ENCODE data around the gene NFIA.
A peak's percentile ranks its signal among the peaks of the same experiment; 100 is the strongest.

Gene NFIA

GRCh38 chr1:61116421-61116820 lies 34.1 kb downstream of the NFIA start:
- Histone ChIP-seq H3K4me3 (peak overlapping the region; percentile 45), H3K27ac (peak overlapping the region in 1 of 2 donors; percentile 61)
- DNase-seq (ENCODE audit: low spot score), result no peak
- no peak for TF ChIP-seq CTCF (IDR thresholded peaks at IDR 0.05)

GRCh38 chr1:61117283-61117682 lies 34.9 kb downstream of the NFIA start:
- peak overlapping the region; percentile 6 to 56 for H3K27ac ChIP-seq
- DNase-seq (ENCODE audit: low spot score), result no peak
- H3K4me3 ChIP-seq, result no peak overlapping the region
- no peak for TF ChIP-seq CTCF (IDR thresholded peaks at IDR 0.05)

- H3K4me3 ChIP-seq, result no peak overlapping the region
- H3K27ac ChIP-seq, result no peak overlapping the region
- no peak for TF ChIP-seq CTCF (IDR thresholded peaks at IDR 0.05)
- no peak for DNase-seq (ENCODE audit: low spot score)
Measured at GRCh38 chr1:61119085-61119484, 36.7 kb downstream of the NFIA start.

GRCh38 chr1:61120246-61120840 lies 38.0 kb downstream of the NFIA start:
- no peak for DNase-seq (ENCODE audit: low spot score)
- Histone ChIP-seq H3K4me3 (peak overlapping the region; percentile 53), H3K27ac (peak overlapping the region; percentile 16 to 46)
- no peak for TF ChIP-seq CTCF (IDR thresholded peaks at IDR 0.05)

- DNase-seq (ENCODE audit: low spot score), result no peak
- H3K27ac ChIP-seq, result peak overlapping the region; percentile 16 to 46
- peak overlapping the region; percentile 53 for H3K4me3 ChIP-seq
- no peak for TF ChIP-seq CTCF (IDR thresholded peaks at IDR 0.05)
Measured at GRCh38 chr1:61120998-61121397, 38.6 kb downstream of the NFIA start.

GRCh38 chr1:61121631-61122030 lies 39.3 kb downstream of the NFIA start:
- no peak overlapping the region for H3K4me3 ChIP-seq
- H3K27ac ChIP-seq, result no peak overlapping the region
- no peak for TF ChIP-seq CTCF (IDR thresholded peaks at IDR 0.05)
- no peak for DNase-seq (ENCODE audit: low spot score)

GRCh38 chr1:61122389-61122788 lies 40.0 kb downstream of the NFIA start:
- no peak overlapping the region for H3K4me3 ChIP-seq
- no peak for TF ChIP-seq CTCF (IDR thresholded peaks at IDR 0.05)
- DNase-seq (ENCODE audit: low spot score), result no peak
- no peak overlapping the region for H3K27ac ChIP-seq

Data from coronary artery (tissue), 2 donors.